Esophagus muscularis mucosa (tissue), 3 donors: ENCODE results near the gene LMNTD2.
A peak's percentile ranks its signal among the peaks of the same experiment; 100 is the strongest.

ENCODE experiments used
- POLR2A ChIP-seq: fragments of 450-650 bp; IDR thresholded peaks from one replicate; pipeline ENCODE4 v1.6.1; 2017; ENCODE audit warnings: antibody characterized with exemption, moderate library complexity, mild to moderate bottlenecking, low read depth
- POLR2AphosphoS5 ChIP-seq, 2 donors: sonication (generic); formaldehyde crosslinking; IDR thresholded peaks; one replicate each; pipeline ENCODE4 v1.6.1; 2017; ENCODE audit warnings: antibody characterized with exemption in 2 of 2
- TF ChIP-seq, protein P1 (sequence below), 3 experiments: fragments of 200-600 bp in 2 of 3; fragments of 450-650 bp in 1 of 3; sonication (generic) in 2 of 3; IDR thresholded peaks; one replicate each; pipeline ENCODE4 v1.5.1; 2017 to 2019; ENCODE audit warnings: antibody characterized with exemption in 3 of 3, mild to moderate bottlenecking in 2 of 3, moderate library complexity in 1 of 3

DNA sequence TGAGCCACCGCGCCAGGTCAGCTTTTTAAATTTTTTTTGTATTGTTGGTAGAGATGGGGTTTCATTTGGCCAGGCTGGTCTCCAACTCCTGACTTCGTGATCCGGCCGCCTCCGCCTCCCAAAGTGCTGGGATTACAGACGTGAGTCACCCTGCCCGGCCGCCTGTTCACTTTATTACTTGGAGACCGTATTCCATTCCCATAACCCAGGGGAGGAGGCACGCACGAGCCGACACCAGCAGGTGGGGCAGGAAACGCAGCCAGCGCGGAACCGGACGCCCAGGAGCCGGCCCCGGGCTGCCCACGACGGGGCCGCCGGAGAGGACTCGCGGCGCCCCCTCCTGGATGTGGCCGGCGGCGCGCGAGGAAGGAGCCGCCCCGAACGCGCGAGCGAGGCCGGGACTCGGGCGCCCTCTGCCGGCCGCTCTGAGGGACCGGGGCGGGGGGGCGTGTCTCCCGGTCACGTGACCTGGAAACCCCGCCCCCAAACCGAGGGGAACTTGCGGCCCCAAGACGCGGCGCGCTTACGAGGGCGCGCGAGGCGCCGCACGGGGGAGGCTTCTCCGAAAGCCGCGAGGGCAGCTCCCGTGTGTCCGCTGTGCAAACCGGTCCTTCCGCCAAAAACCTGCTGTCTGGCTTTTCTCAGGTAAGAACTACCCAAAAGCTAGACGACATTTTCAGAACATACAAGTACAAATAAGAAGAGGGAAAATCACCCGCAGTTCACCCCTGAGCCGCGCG, 41.9 kb downstream of the LMNTD2 start:
- TF ChIP-seq POLR2AphosphoS5 (IDR thresholded peaks at IDR 0.05), result peak; percentile 73 to 76
- TF ChIP-seq, protein P1, sequence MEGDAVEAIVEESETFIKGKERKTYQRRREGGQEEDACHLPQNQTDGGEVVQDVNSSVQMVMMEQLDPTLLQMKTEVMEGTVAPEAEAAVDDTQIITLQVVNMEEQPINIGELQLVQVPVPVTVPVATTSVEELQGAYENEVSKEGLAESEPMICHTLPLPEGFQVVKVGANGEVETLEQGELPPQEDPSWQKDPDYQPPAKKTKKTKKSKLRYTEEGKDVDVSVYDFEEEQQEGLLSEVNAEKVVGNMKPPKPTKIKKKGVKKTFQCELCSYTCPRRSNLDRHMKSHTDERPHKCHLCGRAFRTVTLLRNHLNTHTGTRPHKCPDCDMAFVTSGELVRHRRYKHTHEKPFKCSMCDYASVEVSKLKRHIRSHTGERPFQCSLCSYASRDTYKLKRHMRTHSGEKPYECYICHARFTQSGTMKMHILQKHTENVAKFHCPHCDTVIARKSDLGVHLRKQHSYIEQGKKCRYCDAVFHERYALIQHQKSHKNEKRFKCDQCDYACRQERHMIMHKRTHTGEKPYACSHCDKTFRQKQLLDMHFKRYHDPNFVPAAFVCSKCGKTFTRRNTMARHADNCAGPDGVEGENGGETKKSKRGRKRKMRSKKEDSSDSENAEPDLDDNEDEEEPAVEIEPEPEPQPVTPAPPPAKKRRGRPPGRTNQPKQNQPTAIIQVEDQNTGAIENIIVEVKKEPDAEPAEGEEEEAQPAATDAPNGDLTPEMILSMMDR (IDR thresholded peaks at IDR 0.05), result peak in 2 of 3 experiments; percentile 100
- TF ChIP-seq POLR2A, result no peak
